Skeletal muscle satellite cell (primary cell): ENCODE data around the gene PIGQ.
A peak's percentile ranks its signal among the peaks of the same experiment; 100 is the strongest.

ENCODE experiments used
- H3K27me3 ChIP-seq: 2 replicates; pipeline ENCODE4 v1.7.0; 2013; ENCODE audit warnings: low read length; ENCODE audit not compliant: control insufficient read depth, insufficient read depth
- H3K36me3 ChIP-seq: 2 replicates; pipeline ENCODE4 v1.7.0; 2013; ENCODE audit warnings: mild to moderate bottlenecking, control low read depth, low read length; ENCODE audit not compliant: insufficient read depth
- H3K4me1 ChIP-seq: 2 replicates; pipeline ENCODE4 v1.7.0; 2013; ENCODE audit warnings: low read length; ENCODE audit not compliant: control insufficient read depth, insufficient read depth
- H3K4me2 ChIP-seq: 2 replicates; pipeline ENCODE4 v1.7.0; 2013; ENCODE audit warnings: mild to moderate bottlenecking, low read length
- H3K4me3 ChIP-seq: 2 replicates; pipeline ENCODE4 v1.7.0; 2013; ENCODE audit warnings: low read length
- H3K9ac ChIP-seq: 2 replicates; pipeline ENCODE4 v1.7.0; 2013; ENCODE audit warnings: mild to moderate bottlenecking, low read depth, low read length, moderate library complexity
- H3K9me3 ChIP-seq: replicated peaks from 2 replicates; pipeline ENCODE4 v1.7.0; 2013; ENCODE audit warnings: mild to moderate bottlenecking, control low read depth, low read length

The PIGQ gene

DNA sequence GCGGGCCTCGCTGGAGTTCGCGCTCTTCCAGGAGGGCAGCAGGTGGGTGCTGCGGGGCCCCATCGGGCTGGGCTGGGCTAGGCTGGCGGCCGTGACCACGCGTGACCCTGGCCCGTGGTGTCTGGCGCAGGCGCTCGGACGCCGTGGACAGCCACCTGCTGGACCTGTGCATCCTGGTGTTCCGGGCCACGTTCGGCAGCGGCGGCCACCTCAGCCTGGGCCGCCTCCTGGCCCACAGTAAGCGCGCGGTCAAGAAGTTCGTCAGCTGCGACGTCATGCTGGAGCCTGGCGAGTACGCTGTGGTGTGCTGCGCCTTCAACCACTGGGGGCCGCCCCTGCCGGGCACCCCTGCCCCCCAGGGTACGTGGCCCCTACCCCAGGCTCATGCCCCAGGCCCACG is 17.6 kb upstream of the PIGQ start:
- H3K9me3 ChIP-seq, result no peaks in the 10 kb centered on the region
- no peak overlapping the region for H3K4me3 ChIP-seq
- H3K36me3 ChIP-seq, result peaks cover 29% of the 10 kb centered on the region
- H3K9ac ChIP-seq, result no peak overlapping the region
- H3K27me3 ChIP-seq, result no peaks in the 10 kb centered on the region
- no peak overlapping the region for H3K4me2 ChIP-seq
- peaks cover 25% of the 10 kb centered on the region for H3K4me1 ChIP-seq

DNA sequence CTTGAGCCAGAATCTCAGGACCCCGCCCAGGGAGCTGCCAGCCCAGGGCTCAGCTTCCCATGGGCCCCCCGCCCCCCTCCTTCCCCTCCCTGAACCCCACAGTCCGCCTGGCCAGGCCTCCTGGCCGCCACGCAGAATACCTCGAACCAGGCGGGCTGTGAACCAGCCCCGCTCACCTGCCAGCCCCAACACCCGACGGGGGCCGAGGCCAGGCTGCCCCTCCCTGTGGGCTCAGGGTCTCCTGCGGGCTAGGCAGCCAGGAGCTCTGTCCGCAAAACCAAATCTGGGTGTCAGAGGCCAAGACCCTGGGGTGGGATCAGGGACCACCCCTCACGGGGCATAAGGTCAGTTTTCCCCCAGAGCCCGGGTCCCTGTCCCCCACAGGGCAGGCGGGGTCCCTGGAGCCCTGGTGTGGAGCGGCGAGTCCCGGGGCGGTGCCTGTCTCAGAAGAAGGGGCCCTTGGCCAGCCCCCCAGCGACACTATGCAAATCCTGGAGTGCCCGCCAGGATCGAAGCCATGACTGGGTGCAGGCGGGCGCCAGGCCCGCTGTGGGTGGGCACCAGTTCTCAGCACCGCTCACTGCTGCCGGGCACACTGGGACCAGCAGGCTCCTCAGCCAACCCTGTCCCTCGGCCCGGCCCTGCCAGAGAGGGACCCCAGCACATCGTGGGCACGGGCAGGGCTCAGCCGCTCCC is 16.0 kb upstream of the PIGQ start:
- no peaks in the 10 kb centered on the region for H3K9me3 ChIP-seq
- no peak overlapping the region for H3K9ac ChIP-seq
- peaks cover 9% of the 10 kb centered on the region for H3K27me3 ChIP-seq
- H3K4me2 ChIP-seq, result no peak overlapping the region
- no peak overlapping the region for H3K4me3 ChIP-seq
- peaks cover 25% of the 10 kb centered on the region for H3K4me1 ChIP-seq
- H3K36me3 ChIP-seq, result peaks cover 22% of the 10 kb centered on the region

DNA sequence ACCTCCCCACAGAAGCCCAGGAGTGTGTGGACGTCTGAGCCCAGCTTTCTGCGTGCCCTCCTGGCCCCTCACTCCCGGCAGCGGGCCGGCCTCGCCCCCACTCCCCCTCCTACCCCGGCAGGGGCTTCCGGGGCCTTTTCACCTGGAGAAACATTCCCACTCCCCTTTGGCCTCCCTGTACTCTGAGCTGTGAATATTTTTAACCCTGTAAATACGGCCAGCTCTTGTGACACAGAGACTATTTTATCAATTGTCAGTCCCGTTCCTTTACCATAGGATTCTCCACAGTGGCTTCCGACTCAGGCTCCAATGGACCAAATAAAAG is 15.5 kb upstream of the PIGQ start:
- H3K4me3 ChIP-seq, result no peak overlapping the region
- H3K9me3 ChIP-seq, result no peaks in the 10 kb centered on the region
- peaks cover 14% of the 10 kb centered on the region for H3K27me3 ChIP-seq
- H3K4me2 ChIP-seq, result peak overlapping the region; percentile 86
- peak overlapping the region; percentile 60 for H3K9ac ChIP-seq
- H3K4me1 ChIP-seq, result peaks cover 25% of the 10 kb centered on the region
- peaks cover 20% of the 10 kb centered on the region for H3K36me3 ChIP-seq

GRCh38 chr16:554640-555365 is 15.0 kb upstream of the PIGQ start:
- Histone ChIP-seq H3K4me1 (peaks cover 25% of the 10 kb centered on the region), H3K4me3 (peak overlapping the region; percentile 61), H3K9ac (peak overlapping the region; percentile 60), H3K9me3 (no peaks in the 10 kb centered on the region), H3K4me2 (peak overlapping the region; percentile 86), H3K36me3 (peaks cover 17% of the 10 kb centered on the region), H3K27me3 (peaks cover 20% of the 10 kb centered on the region)

DNA sequence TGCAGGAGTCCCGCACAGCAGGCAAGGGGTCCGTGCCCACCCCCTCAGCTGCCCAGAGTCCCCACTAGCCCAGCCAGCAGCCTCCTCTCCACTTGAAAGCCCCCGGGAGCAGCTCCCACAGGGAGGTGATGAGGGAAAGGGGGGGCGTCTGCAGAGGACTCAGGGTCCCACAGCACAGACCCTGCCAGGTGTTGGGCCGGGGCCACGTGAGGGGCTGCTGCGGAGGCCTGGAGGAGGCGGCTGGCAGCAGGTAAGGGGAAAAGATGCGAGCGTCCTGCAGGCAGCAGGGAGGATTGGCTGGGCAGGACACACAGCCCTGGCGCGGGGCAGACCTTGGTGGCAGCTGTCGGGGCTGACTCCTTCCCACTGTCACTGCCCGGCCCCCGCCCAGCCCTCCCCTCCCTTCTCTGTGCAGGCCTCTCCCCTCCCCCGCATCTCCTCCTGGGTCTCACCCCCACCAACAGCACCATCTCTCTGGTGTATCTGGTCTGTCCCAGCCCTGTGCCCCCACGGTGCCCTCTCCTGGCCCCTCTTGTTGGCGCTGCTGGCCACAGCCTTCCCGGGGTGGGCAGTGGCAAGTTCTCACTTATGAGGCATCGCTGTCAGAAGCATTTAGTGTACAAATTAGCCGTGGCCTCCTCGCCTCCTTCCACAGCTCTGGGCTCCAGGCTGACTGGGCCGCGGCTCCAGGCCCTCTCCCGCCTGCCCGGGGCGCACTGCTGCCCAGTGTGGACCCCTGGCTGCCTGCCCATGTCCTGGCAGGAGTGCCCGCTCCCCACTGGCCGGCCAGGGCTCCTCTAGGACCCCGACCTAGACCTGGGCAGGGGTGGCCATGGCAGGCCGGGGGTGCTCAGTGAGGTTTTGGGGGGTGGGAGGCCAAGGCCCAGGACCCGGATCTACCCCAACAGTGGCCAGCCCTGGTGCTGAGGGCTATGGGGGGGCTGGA is 14.0 kb upstream of the PIGQ start:
- Histone ChIP-seq H3K36me3 (peaks cover 10% of the 10 kb centered on the region), H3K4me1 (peaks cover 25% of the 10 kb centered on the region), H3K4me2 (peak overlapping the region; percentile 86), H3K9me3 (no peaks in the 10 kb centered on the region), H3K4me3 (no peak overlapping the region), H3K27me3 (peaks cover 22% of the 10 kb centered on the region), H3K9ac (no peak overlapping the region)

GRCh38 chr16:556474-557173 is 13.1 kb upstream of the PIGQ start:
- Histone ChIP-seq H3K4me1 (peaks cover 25% of the 10 kb centered on the region), H3K9ac (no peak overlapping the region), H3K36me3 (peaks cover 8% of the 10 kb centered on the region), H3K9me3 (no peaks in the 10 kb centered on the region), H3K27me3 (peaks cover 30% of the 10 kb centered on the region), H3K4me2 (no peak overlapping the region), H3K4me3 (no peak overlapping the region)

DNA sequence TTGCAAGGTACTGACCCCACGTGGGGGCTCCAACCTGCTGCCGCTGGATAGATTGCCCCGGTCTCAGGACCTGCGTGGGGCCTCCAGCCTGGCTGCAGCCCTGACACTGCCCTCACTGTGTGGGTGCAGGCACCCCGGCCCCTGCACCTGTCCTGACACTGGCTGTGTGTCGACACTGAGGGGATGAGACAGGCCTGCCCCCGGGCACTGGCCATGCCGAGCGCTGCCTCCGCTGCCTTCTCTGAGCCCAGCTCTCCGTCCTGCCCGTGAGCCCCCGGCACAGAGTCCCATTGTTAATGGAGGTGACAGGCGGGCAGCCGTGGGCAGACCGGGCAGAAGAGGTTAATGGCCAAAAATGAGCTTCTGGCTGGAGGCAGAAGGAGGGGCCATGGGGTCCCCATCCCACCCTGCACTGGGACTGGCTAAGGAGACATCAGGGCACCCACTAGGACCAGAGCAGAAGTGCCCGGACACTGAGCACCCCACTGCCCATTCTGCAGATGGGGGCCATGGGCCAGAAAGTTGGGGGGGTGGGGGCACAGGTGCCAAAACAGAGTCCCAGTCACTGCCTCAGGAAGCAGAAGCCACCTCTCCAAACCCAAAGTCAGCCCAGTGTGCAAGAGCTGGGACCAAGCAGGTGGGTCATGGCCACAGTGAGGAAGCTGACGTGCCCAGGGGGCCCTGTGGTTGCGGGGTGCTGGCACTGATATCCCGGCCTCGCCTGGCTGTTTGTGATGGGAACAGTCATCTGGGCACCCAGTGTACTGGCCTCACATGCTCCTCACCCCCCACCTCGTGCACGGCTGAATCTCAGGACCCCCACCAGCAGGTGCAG is 12.1 kb upstream of the PIGQ start:
- H3K36me3 ChIP-seq, result no peaks in the 10 kb centered on the region
- peaks cover 40% of the 10 kb centered on the region for H3K27me3 ChIP-seq
- H3K9ac ChIP-seq, result no peak overlapping the region

GRCh38 chr16:558298-559020 is 11.3 kb upstream of the PIGQ start:
- Histone ChIP-seq H3K9ac (no peak overlapping the region), H3K4me2 (no peak overlapping the region), H3K4me3 (no peak overlapping the region), H3K27me3 (peaks cover 41% of the 10 kb centered on the region), H3K36me3 (no peaks in the 10 kb centered on the region), H3K9me3 (no peaks in the 10 kb centered on the region), H3K4me1 (peaks cover 25% of the 10 kb centered on the region)

More for the DNA sequence above, 12.1 kb upstream of the PIGQ start:
- no peaks in the 10 kb centered on the region for H3K9me3 ChIP-seq
- H3K4me3 ChIP-seq, result no peak overlapping the region
- peaks cover 25% of the 10 kb centered on the region for H3K4me1 ChIP-seq
- no peak overlapping the region for H3K4me2 ChIP-seq

- Histone ChIP-seq H3K9ac (no peak overlapping the region), H3K4me3 (no peak overlapping the region), H3K27me3 (peaks cover 41% of the 10 kb centered on the region), H3K4me1 (peaks cover 21% of the 10 kb centered on the region), H3K9me3 (no peaks in the 10 kb centered on the region), H3K4me2 (no peak overlapping the region), H3K36me3 (no peaks in the 10 kb centered on the region)
Measured at GRCh38 chr16:559021-559380, 10.8 kb upstream of the PIGQ start.
